Hematopoietic multipotent progenitor cell treated with erythropoietin and hydrocortisone succinate and interleukin-3 and kit ligand, for 17 days (in vitro differentiated cells): Measurements from ENCODE around the gene OR10A5.
"Not testable (repeated sequence)": the region's sequence is repeated elsewhere in the genome, so short reads cannot be mapped to it uniquely, and the experiment has no call there.

Source experiments
- DNase-seq: peaks from one replicate; pipeline ENCODE4 v3.0.0-alpha.2; 2015; ENCODE audit warnings: low spot score

OR10A5 gene

DNA sequence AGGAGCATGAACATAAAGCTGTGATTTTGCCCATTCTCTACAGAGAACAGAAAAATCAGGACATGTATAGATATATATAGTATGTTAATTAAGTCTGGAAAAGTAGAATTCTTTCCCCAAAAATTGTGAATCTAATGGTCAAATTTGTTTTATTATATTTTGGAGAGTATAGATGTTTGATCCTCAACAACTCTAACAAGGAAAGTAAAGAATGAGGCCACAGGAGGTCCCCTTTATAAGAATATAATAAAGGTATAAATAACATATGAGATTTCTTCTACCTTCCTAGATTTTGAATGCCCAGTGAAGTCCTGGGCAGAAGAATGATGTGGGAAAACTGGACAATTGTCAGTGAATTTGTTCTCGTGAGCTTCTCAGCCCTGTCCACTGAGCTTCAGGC lies 30.8 kb downstream of the OR10A5 start, which contains the start of gene OR10A4:
OR10A4 (plus strand) TSS at position 301 of the 400 bp plus-strand sequence; CDS start at position 324, 23 bp downstream.
- DNase-seq: no peak

DNA sequence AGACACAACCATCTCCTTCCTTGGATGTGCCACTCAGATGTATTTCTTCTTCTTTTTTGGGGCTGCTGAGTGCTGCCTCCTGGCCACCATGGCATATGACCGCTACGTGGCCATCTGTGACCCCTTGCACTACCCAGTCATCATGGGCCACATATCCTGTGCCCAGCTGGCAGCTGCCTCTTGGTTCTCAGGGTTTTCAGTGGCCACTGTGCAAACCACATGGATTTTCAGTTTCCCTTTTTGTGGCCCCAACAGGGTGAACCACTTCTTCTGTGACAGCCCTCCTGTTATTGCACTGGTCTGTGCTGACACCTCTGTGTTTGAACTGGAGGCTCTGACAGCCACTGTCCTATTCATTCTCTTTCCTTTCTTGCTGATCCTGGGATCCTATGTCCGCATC lies 31.4 kb downstream of the OR10A5 start:
- DNase-seq: no peak

GRCh38 chr11:6882751-6883150 lies 37.3 kb downstream of the OR10A5 start:
- DNase-seq: no peak

DNA sequence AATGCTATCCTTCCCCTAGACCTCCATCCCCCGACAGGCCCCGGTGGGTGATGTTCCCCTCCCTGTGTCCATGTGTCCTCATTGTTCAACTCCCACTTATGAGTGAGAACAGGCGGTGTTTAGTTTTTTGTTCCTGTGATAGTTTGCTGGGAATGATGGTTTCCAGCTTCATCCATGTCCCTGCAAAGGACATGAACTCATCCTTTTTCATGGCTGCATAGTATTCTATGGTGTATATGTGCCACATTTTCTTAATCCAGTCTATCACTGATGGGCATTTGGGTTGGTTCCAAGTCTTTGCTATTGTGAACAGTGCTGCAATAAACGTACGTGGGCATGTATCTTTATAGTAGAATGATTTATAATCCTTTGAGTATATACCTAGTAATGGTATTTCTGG lies 42.2 kb downstream of the OR10A5 start:
- DNase-seq: not testable (repeated sequence)

GRCh38 chr11:6888830-6889229 lies 43.3 kb downstream of the OR10A5 start:
- no peak for DNase-seq

DNA sequence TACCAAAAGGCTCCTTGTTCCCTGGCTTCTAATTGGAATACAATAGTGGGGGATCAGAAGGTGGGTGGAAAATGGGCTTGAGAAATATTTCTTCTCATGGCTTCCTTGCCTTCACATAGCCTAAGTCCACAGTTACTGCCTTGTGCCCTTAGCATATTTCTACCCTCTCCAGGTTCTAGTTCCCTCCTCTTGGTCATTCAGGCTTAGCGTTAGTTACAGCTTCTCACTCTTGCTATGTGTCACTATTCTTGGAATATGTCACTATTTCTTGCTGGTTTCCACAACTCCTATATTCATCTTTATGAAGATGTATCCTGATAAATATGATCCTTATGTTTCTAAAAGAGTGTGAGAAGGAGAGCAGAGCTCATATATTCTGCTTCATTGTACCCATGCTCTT lies 44.4 kb downstream of the OR10A5 start:
- DNase-seq: no peak

DNA sequence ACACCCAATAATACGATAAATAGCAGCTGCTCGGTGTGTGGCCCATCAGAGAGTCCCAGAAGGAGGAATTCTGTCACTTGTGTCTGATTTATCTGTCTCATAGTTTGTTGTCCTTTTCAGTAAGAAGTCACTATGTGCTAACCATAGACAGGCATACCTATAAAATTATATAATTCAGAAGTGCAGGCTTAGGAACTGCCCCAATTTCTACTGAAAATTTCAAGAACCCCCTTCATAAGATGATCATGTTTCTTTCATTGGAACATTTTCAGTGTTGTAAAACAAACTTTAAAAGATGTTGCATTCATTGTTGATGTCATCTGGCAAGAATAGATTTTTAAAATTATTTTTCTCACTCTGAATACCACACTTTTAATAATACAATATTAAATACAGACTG lies 46.9 kb downstream of the OR10A5 start, which contains the start of gene OR2D2:
OR2D2 (minus strand) TSS at position 101 of the 400 bp plus-strand sequence; CDS start at position 101, 0 bp downstream.
- no peak for DNase-seq

DNA sequence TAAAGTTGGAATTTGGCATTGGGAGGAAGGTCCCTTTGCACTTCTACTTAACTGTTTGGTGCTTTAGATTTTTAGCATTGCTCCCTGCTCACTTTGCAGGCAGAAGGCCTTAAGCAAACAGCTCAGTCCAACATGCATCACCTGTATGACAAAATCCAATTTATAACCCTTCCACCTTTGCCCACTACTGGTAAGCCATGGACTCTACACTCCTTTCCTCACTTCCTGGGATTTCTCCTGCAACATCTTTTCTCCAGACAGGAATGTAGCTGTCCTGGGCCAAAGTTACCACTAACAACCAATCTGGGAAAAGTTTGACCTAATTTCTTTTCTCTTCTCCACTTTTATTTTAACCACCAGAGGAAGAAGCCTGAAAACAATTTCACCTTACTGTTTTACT lies 48.6 kb downstream of the OR10A5 start:
- DNase-seq: no peak

GRCh38 chr11:6895010-6895409 lies 49.5 kb downstream of the OR10A5 start:
- DNase-seq: no peak
